Mononuclear cell (primary cell): ENCODE measurements around the gene PLCG1. TPM values are rescaled to one million over a fixed set of nuclear protein-coding genes. Genes with fewer than 3 reads are reported as not detected.

ENCODE experiments used
- H3K27me3 ChIP-seq: 2 replicates; pipeline ENCODE4 v1.6.0; 2011; ENCODE audit warnings: low read length, control low read depth; ENCODE audit not compliant: insufficient read depth
- H3K4me1 ChIP-seq: 2 replicates; pipeline ENCODE4 v1.5.1; 2011; ENCODE audit warnings: mild to moderate bottlenecking, low read length, control low read depth; ENCODE audit not compliant: insufficient read depth
- H3K4me3 ChIP-seq: 2 replicates; pipeline ENCODE4 v1.5.1; 2011; ENCODE audit warnings: mild to moderate bottlenecking, low read length, moderate library complexity
- H3K9me3 ChIP-seq: 2 replicates; pipeline ENCODE4 v1.5.1; 2011; ENCODE audit warnings: low read depth, mild to moderate bottlenecking, control low read depth, low read length
- total RNA-seq: library from RNA; depleted of rRNA; stranded (reverse); fragments of >200 nt; gene quantifications from one replicate; pipeline ENCODE4 v1.2.3, GENCODE V29; 2012

The PLCG1 gene
- total RNA-seq, 1 donor: 115 TPM

DNA sequence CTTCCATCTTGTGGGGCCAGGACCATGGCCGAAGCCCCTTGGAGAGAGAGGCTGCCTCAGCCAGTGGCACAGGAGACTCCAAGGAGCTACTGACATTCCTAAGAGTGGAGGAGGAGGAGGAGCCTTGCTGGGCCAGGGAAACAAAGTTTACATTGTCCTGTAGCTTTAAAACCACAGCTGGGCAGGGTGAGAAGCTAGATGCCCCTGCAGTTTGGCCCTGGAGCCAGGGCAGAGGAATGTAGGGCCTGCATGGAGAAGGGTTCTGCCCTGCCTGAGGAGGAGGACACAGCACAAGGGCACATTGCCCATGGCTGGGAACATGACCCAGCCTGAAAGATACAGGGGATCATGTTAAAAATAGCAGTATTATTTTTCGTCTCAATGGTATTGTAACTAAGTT lies 37.4 kb downstream of the PLCG1 start:
- no peaks in the 10 kb centered on the region for H3K4me1 ChIP-seq
- H3K27me3 ChIP-seq: no peaks in the 10 kb centered on the region
- H3K4me3 ChIP-seq: no peak overlapping the region
- H3K9me3 ChIP-seq: no peaks in the 10 kb centered on the region

DNA sequence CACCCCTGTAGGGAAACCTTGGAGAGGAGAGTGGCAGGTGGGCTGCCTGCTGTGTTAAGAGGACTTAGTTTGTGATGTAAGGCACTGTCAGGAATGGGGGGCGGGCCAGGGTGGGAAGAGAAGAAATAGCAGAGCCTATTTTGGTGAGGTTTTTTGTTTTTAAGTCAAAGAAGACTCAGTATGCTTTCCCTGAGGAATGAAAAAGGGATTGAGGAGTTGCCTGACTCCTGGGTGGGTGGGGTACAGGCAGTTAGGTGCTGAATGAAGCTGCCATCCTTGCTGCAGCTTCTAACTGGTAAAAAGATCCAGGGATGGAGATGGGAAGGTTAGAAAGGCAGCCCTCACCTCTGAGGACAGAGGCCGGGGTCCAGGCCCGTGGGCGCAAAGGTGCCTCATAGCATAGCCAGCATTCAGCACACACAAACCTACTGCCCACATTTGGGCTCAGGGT lies 37.9 kb downstream of the PLCG1 start:
- Histone ChIP-seq H3K4me3 (no peak overlapping the region), H3K27me3 (no peaks in the 10 kb centered on the region), H3K9me3 (no peaks in the 10 kb centered on the region), H3K4me1 (no peaks in the 10 kb centered on the region)

DNA sequence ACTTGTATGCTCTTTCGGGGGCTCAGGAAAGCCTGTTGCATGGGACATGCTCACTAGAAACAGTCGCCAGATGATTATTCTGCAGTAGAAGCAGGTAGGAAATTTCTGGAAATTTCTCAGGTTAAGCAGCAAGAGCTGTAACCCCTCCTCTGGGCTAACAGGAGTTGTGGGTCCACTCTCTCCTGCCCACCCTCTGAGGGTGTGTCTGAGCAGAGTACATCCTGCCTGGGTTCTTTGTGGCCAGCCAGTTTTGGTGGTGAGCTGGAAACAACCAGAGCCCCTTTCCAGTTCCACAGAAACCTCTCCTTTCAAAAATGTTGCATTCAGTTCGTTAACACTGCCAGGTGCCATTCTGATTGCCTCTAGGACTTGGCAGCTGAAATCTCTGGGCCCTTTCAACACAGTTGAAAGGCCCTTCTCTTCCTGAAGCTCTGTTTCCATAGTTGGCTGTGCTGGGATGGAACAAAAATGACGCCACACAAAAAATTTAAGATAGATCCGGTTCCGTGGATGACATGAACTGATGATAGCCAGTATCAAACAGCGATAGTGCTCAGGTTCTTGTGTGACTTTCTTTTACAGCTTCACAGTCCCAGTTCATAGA lies 38.5 kb downstream of the PLCG1 start:
- no peaks in the 10 kb centered on the region for H3K4me1 ChIP-seq
- H3K9me3 ChIP-seq: no peaks in the 10 kb centered on the region
- H3K27me3 ChIP-seq: no peaks in the 10 kb centered on the region
- no peak overlapping the region for H3K4me3 ChIP-seq

DNA sequence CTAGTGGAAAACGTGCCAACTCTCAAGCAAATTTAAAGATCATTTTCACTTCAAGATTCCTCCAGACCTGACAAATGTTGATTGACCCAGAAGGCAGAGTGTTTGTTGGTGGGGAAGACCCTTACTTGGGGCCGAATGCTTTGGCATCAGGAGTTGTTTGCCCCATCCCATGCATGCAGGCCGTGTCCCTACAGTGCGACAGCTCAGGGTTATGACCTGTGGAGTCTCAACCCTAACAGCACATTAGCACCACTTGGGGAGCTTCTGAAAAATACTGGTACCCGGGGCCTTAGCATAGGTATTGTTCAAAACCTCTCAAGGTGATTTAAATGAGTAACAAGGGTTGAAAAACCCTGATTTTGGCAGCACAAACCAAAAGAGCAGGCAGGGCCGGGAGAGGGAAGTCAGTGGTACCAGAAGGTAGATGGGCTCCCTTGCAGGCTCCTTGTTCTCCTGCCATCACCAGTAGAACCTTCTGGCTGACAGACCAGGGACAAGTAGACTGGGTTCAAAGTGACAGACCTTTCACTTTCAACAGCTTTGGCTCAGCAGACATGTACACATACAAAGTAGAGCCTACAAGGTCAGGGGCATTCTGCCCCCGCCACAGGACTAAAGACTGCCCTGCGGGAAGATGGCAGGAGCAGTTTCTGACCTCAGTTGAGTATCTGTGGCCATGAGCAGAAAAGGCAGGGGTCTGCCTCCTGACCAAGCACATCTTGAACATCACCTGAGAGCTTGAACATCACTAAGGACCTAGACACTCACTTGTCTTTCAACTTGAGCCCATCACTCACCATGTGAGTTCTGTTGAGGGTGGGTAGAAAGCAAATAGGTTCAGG lies 39.6 kb downstream of the PLCG1 start:
- Histone ChIP-seq H3K9me3 (no peaks in the 10 kb centered on the region), H3K4me3 (no peak overlapping the region), H3K4me1 (no peaks in the 10 kb centered on the region), H3K27me3 (no peaks in the 10 kb centered on the region)

DNA sequence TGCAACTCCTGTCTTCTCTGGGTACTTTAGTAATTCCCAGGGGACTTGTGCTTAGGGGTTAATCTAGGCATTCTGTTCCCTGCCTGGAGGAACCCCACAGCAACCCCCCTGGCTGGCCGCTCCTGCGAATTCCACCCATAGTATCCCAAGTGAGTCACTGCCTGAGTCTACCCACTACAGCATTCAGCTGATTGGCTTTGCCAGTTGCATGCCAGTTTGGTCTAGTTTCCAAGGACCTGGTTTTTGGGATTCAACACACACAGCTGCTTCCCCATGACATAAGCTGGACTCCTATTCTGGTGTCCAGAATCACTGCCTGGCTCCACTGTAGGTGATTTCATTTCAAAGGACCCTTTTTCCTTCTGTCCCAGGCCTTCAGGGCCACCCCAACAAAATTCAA lies 40.3 kb downstream of the PLCG1 start:
- no peaks in the 10 kb centered on the region for H3K9me3 ChIP-seq
- H3K4me1 ChIP-seq: no peaks in the 10 kb centered on the region
- H3K27me3 ChIP-seq: no peaks in the 10 kb centered on the region
- no peak overlapping the region for H3K4me3 ChIP-seq

DNA sequence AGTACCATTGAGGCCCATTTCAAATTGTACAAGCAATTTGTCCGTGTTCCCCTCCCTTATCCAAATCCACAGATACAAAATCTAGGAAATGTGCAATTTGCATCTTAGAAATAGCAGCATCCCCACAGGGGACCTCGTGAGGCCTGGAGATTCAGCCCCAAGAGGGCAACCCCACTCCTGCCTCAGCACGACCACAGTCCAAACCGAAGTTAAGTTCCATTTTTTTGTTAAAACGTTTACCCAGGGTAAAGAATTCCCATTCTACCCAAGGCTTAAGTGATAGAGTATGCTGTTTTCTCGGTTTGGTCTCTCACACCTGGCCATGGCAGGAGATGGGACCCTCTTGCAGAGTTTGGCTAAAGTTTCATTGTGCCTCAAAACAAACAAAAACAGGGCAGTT lies 41.2 kb downstream of the PLCG1 start:
- no peaks in the 10 kb centered on the region for H3K9me3 ChIP-seq
- no peaks in the 10 kb centered on the region for H3K4me1 ChIP-seq
- no peaks in the 10 kb centered on the region for H3K27me3 ChIP-seq
- no peak overlapping the region for H3K4me3 ChIP-seq

DNA sequence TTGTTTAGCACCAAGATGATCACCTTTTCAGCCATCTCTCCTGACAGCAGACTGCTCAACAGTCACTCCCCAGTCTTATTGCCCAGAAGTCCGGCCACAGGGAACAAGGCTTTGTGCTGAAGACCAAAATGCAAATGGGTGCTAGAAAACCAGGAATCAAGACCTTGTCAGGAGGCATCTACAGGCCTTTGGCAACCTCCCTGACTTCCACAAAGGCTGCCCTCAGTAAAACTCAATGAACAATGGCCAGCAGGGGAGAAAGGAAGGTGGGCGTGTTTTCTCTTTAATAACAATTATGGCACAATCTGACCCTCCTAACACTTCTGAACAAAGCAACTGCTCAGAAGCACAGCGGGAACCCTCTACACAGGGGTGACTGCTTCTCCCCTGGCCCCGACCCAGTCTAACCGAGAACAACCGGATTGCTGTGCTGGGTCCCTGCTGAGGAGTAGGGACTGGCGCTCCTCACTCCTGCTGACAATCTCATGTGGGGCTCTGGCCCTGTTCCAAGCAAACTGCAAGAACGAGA lies 41.6 kb downstream of the PLCG1 start:
- no peaks in the 10 kb centered on the region for H3K27me3 ChIP-seq

DNA sequence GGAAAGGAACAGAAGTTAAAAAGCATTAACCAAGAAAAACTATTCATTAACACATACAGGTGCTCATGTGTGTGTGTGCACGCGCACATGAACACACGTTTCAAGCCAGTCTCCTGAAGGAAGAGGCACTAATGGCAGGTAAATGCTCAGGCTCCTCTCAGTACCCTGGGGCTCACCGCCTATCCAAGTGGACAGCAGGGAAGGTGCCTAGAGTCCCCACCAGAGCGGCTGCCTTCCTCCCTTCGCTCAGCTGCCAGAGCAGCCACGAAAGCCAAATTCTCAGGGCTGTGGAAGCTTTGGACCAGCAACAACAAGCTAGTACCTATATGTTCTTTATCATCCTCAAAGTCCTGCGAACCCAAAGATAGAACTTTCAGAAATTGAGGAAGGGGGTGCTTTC lies 42.6 kb downstream of the PLCG1 start:
- Histone ChIP-seq H3K4me1 (no peaks in the 10 kb centered on the region), H3K4me3 (no peak overlapping the region), H3K27me3 (no peaks in the 10 kb centered on the region), H3K9me3 (no peaks in the 10 kb centered on the region)

More for the DNA sequence above, 41.6 kb downstream of the PLCG1 start:
- Histone ChIP-seq H3K4me3 (no peak overlapping the region), H3K4me1 (no peaks in the 10 kb centered on the region), H3K9me3 (no peaks in the 10 kb centered on the region)

DNA sequence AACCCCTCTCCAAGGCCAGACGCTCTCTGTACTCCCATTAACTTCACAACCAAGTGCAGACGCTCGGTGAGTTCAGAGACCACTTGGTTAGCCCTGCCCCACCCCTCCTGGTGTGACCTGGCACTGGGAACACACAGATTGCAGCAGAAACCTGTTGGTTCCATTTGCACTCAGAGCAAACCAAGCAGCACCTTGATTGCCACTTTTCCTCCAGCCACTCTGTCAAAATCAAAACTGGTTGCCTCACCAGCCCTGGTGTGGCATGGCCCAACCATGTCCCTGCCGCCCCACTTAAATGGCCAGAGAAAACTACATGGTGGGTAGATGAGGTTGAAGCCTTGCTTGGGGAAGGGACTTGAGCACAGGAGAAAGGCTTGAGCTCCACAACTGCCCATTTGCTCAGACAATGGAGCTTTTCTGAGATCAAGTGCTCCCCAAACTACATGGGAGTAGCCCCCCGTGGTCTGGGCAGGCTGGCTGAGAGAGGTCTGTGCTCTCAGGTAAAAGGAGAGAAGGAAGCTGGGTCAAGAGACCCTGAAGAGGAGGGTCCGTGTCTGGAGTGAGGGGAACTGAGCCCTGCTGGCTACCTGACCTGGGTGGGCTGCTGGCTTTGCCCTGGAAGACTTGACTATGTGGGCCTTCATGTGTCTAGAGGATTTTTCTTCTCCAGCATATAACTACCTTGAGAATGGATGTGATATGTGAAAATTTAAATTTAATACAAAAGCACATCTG lies 43.4 kb downstream of the PLCG1 start:
- no peaks in the 10 kb centered on the region for H3K27me3 ChIP-seq
- no peaks in the 10 kb centered on the region for H3K9me3 ChIP-seq
- H3K4me1 ChIP-seq: no peaks in the 10 kb centered on the region
- H3K4me3 ChIP-seq: no peak overlapping the region

DNA sequence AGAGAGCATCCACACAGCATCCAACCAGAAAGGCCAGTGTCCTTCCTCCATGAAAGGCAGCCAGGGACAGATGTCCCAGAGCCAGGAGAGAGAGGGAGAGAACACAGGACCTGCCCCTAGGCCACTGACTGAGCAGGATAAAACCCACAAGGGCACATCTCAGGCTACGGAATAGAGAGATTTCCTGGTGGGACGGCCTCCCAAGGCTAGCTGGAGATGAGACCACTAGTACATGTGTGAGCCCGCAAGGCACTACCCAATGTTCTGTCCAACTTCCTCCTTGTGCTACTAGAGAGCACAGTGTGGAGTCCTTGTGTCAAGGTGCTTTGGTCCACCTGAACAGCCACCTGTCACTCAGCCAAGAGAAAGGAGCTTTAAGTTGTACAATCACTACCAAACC lies 44.2 kb downstream of the PLCG1 start:
- Histone ChIP-seq H3K9me3 (no peaks in the 10 kb centered on the region), H3K27me3 (no peaks in the 10 kb centered on the region), H3K4me3 (no peak overlapping the region), H3K4me1 (no peaks in the 10 kb centered on the region)

DNA sequence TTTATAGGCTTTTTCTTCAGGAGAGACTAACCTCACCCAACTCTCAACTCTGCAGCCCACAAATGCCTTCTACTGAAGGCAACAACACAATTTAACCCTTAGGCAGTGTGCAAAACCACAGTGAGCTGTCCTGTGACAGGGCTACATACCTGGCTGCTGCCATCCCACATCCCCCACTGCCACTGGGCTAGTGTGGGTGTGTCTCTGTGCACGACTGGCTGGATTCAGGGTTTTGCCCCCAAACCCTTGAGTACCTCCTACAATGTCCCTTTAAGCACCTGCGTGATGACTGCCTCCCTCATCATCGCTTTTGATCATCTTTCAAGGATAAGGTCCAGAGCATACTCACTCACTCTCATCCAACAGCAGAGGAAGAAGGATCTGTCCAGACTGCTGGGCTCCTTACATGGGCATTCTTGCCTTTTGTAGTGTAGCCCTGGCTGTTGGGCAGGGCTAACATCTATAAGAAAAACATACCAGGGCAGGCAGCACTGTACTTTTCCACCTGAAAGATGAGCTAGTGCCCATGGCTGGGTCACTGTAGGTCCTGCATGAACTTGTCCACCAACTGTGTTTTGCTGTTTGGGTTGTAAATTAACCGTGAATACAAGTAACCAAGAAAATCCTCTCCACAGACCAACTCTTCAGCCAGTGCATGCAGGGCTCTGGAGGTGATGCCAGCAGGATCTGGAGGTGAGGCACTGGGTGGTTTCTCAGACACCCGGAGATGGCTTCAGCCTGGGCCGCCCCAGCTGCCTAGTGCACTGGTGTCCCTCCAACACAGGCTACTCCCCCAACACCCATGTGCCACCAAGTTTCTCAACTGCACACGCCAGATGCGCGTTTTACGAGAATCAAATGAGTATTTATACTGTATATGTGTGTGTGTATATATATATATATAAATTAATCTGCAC lies 45.2 kb downstream of the PLCG1 start:
- H3K4me3 ChIP-seq: no peak overlapping the region
- H3K9me3 ChIP-seq: no peaks in the 10 kb centered on the region
- H3K27me3 ChIP-seq: no peaks in the 10 kb centered on the region
- no peaks in the 10 kb centered on the region for H3K4me1 ChIP-seq

DNA sequence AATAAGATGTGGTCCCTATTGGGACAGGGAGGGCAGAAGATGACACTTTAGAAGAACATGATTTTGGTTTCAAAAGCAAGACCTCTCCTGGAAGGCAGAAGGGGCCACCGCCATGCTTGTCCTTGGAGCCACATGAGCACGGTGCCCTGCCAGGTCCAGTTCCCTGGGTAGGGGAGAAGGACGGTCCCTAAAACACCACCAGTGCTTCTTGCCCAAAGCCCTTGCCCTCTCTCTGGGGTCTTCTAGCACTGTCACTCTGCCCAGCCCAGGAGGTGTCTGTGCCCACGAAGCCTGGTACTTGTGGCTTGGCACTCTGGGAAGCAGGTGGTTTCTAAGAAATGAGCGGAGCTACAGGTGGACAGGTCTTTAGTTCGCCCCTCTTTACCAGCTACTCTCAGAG lies 46.0 kb downstream of the PLCG1 start:
- no peaks in the 10 kb centered on the region for H3K9me3 ChIP-seq
- no peak overlapping the region for H3K4me3 ChIP-seq
- H3K27me3 ChIP-seq: no peaks in the 10 kb centered on the region
- no peaks in the 10 kb centered on the region for H3K4me1 ChIP-seq

DNA sequence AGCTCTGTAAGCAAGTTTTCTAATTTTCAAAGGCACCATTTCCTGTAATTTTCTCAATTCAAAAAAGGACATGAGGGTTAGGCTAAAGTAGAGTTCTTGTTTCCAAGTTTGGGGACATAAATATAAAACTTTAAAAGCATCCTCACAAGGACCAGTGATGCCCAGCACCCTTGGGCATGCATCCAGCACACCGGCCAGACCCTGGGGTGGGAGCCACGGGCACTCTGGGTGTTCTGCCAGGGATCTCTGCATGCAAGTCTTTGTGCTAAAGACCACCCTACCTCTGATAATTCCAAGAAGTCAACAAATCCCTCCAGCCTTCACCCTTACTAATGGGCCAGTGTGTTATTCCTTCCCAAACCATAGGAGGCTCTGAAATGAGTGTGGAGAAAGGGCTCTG lies 46.5 kb downstream of the PLCG1 start:
- Histone ChIP-seq H3K27me3 (no peaks in the 10 kb centered on the region), H3K4me3 (no peak overlapping the region), H3K4me1 (no peaks in the 10 kb centered on the region), H3K9me3 (no peaks in the 10 kb centered on the region)

DNA sequence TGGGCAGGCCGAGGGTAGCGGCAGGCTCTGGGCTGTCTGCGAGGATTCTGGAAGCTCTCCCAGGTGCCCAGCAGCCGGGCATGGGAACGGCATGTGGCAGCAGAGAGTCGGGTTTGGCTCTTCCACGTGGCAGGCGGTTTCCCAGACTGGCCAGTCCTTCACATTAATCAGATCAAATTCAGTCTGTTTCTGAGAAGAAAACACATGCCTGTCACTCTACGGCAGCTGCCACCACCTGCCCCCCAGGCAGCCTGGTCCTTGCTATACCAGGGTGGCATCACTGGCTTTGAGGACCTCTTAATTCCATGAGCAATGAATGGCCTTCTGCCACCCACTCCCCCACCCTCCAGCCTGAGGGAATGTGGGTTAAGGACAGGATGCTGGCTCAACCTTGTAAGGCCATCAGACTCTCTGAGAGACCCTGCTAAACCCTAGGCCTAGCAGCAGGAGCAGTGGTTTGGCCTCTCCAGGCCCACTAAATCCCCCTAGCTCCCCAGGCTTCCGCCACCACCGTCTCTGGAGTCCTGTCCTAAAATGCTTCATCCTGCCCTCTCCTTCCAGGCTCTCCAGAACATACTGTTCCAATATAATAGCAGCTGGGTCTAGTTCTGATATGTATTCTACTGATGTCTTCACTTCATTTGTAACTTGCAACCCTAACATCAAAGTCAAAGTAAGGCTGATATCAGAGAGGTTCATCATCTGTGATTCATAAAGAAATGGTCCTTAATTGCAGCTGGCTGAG lies 47.8 kb downstream of the PLCG1 start:
- peaks cover 8% of the 10 kb centered on the region for H3K9me3 ChIP-seq
- H3K27me3 ChIP-seq: no peaks in the 10 kb centered on the region
- H3K4me1 ChIP-seq: no peaks in the 10 kb centered on the region
- H3K4me3 ChIP-seq: no peak overlapping the region
